ENCODE measurements around the gene VAMP4. TPM values are rescaled to one million over a fixed set of nuclear protein-coding genes. Genes with fewer than 3 reads are reported as not detected.

VAMP4 gene
- total and polyA plus RNA-seq, 7 donors: 4.6 to 11.3 (median 7.6) TPM

- Histone ChIP-seq H3K27ac (no peak overlapping the region), H3K9me3 (no peaks in the 10 kb centered on the region), H3K27me3 (ENCODE audit: insufficient read depth in 3 of 3, low read length in 2 of 3) (no peaks in the 10 kb centered on the region), H3K36me3 (ENCODE audit: insufficient read depth in 1 of 2, low read depth in 1 of 2) (no peaks in the 10 kb centered on the region), H3K4me3 (no peak overlapping the region), H3K4me1 (peaks cover 8% of the 10 kb centered on the region)
- WGBS, 3 donors: 97% methylated on average over 28 of the region's 28 CpGs
- DNase-seq (no peak), ATAC-seq (no peak)
- no peak for TF ChIP-seq CTCF (IDR thresholded peaks at IDR 0.05)
- intact Hi-C loops (cut with DNase I): no loop called here
Observed at GRCh38 chr1:171670739-171671138, 71.1 kb downstream of the VAMP4 start.

GRCh38 chr1:171668372-171668771, 73.5 kb downstream of the VAMP4 start:
- WGBS, 3 donors: 94 to 95% (median 94%) methylated on average over 5 of the region's 5 CpGs
- no peak for TF ChIP-seq CTCF (IDR thresholded peaks at IDR 0.05)
- DNase-seq (no peak), ATAC-seq (no peak)
- Histone ChIP-seq H3K9me3 (no peaks in the 10 kb centered on the region), H3K4me1 (peaks cover 2% of the 10 kb centered on the region), H3K36me3 (ENCODE audit: insufficient read depth in 1 of 2, low read depth in 1 of 2) (no peaks in the 10 kb centered on the region), H3K27me3 (ENCODE audit: insufficient read depth in 3 of 3, low read length in 2 of 3) (no peaks in the 10 kb centered on the region), H3K27ac (no peak overlapping the region), H3K4me3 (no peak overlapping the region)
- intact Hi-C loops (cut with DNase I): no loop called here

GRCh38 chr1:171666114-171666769, 75.6 kb downstream of the VAMP4 start:
- 29 to 52% (median 36%) methylated on average over 4 of the region's 4 CpGs for WGBS, 3 donors

GRCh38 chr1:171664976-171665375, 76.9 kb downstream of the VAMP4 start:
- Histone ChIP-seq H3K27ac (no peak overlapping the region), H3K27me3 (ENCODE audit: insufficient read depth in 3 of 3, low read length in 2 of 3) (no peaks in the 10 kb centered on the region), H3K9me3 (no peaks in the 10 kb centered on the region), H3K4me3 (no peak overlapping the region), H3K4me1 (peaks cover 2% of the 10 kb centered on the region), H3K36me3 (ENCODE audit: insufficient read depth in 1 of 2, low read depth in 1 of 2) (no peaks in the 10 kb centered on the region)
- intact Hi-C loops (cut with DNase I): no loop called here
- ATAC-seq: no peak
- TF ChIP-seq CTCF (IDR thresholded peaks at IDR 0.05): no peak
- DNase-seq: no peak

More at GRCh38 chr1:171666114-171666769, 75.6 kb downstream of the VAMP4 start:
- H3K27ac ChIP-seq: peak overlapping the region; percentile 36
- no peaks in the 10 kb centered on the region for H3K27me3 ChIP-seq (ENCODE audit: insufficient read depth in 3 of 3, low read length in 2 of 3)
- DNase-seq (no peak), ATAC-seq (peak in 3 of 4 donors; percentile 67 to 94 (median 94))
- no peak overlapping the region for H3K4me3 ChIP-seq
- no peak for TF ChIP-seq CTCF (IDR thresholded peaks at IDR 0.05)
- no peaks in the 10 kb centered on the region for H3K36me3 ChIP-seq (ENCODE audit: insufficient read depth in 1 of 2, low read depth in 1 of 2)
- H3K4me1 ChIP-seq: peaks cover 2% of the 10 kb centered on the region
- intact Hi-C loops (cut with DNase I): no loop called here
- H3K9me3 ChIP-seq: no peaks in the 10 kb centered on the region

Data from psoas muscle (tissue), 8 donors.